Caco-2 (cell line): ENCODE results near the gene PAM. TPM values are rescaled to one million over a fixed set of nuclear protein-coding genes. Genes with fewer than 3 reads are reported as not detected.
A peak's percentile ranks its signal among the peaks of the same experiment; 100 is the strongest.

Experiments used
- BruUV-seq: library from RNA; stranded (reverse); fragments of 400-500 nt; replicated peaks from 2 replicates; lab custom pipeline; 2021; lab: Mats Ljungman, UMichigan
- CTCF ChIA-PET: fragments of 300-600 bp; sonication (Branson Sonifier 250); formaldehyde crosslinking; loops from one replicate; lab custom pipeline; 2022; ENCODE audit warnings: antibody characterized with exemption; lab: Charles Lee
- POLR2A ChIA-PET: fragments of 300-600 bp; sonication (Branson Sonifier 250); formaldehyde crosslinking; loops from one replicate; lab custom pipeline; 2022; ENCODE audit warnings: antibody characterized with exemption; lab: Charles Lee
- DNase-seq, 2 experiments: peaks; one replicate each; pipeline versions ENCODE4 v3.0.0 to v3.0.0-alpha.2; 2020 to 2022
- H3K27me3 ChIP-seq: replicated peaks from 2 replicates; pipeline ENCODE4 v1.6.0; 2011; ENCODE audit warnings: low read length; ENCODE audit not compliant: control insufficient read depth, insufficient read depth
- H3K36me3 ChIP-seq: 2 replicates; pipeline ENCODE4 v1.5.1; 2011; ENCODE audit warnings: low read length; ENCODE audit not compliant: control insufficient read depth, insufficient read depth
- H3K4me1 ChIP-seq: fragments of 250-450 bp; sonication (Bioruptor Pico); 2 replicates; pipeline ENCODE4 v1.5.1; 2020; ENCODE audit warnings: mild to moderate bottlenecking
- H3K4me3 ChIP-seq: 2 replicates; pipeline ENCODE4 v1.5.1; 2011; ENCODE audit warnings: low read depth, mild to moderate bottlenecking, control low read depth, low read length
- H3K9me3 ChIP-seq: fragments of 250-450 bp; sonication (Bioruptor Pico); 2 replicates; pipeline ENCODE4 v1.5.1; 2020; ENCODE audit warnings: mild to moderate bottlenecking, moderate library complexity
- H3K27ac Mint-ChIP-seq: one replicate; pipeline ENCODE4 v1.8.0; 2022; ENCODE audit warnings: mixed read lengths; ENCODE audit not compliant: unreplicated experiment
- H3K27me3 Mint-ChIP-seq: one replicate; pipeline ENCODE4 v1.8.0; 2022; ENCODE audit warnings: mixed read lengths; ENCODE audit not compliant: insufficient read depth, unreplicated experiment
- H3K36me3 Mint-ChIP-seq: one replicate; pipeline ENCODE4 v1.8.0; 2022; ENCODE audit warnings: mild to moderate bottlenecking, mixed read lengths; ENCODE audit not compliant: insufficient read depth, unreplicated experiment
- H3K4me1 Mint-ChIP-seq: one replicate; pipeline ENCODE4 v1.8.0; 2022; ENCODE audit warnings: low read depth, mixed read lengths; ENCODE audit not compliant: unreplicated experiment
- H3K4me3 Mint-ChIP-seq: one replicate; pipeline ENCODE4 v1.8.0; 2022; ENCODE audit warnings: mild to moderate bottlenecking, moderate library complexity, mixed read lengths; ENCODE audit not compliant: unreplicated experiment
- H3K9me3 Mint-ChIP-seq: one replicate; pipeline ENCODE4 v1.8.0; 2022; ENCODE audit warnings: mixed read lengths; ENCODE audit not compliant: unreplicated experiment
- intact Hi-C: fragments of 100-400 bp; cut with micrococcal nuclease; formaldehyde crosslinking; loops from one replicate; pipeline ENCODE4 v1.10.0; 2022; ENCODE audit not compliant: unreplicated experiment
- total RNA-seq: library from RNA; stranded (reverse); gene quantifications from 2 replicates; pipeline ENCODE4 v1.2.3, GENCODE V29; 2022
- TF ChIP-seq, protein P1 (sequence below), 2 experiments: fragments of 200-600 bp in 1 of 2; IDR thresholded peaks; 1 replicate in 1 of 2; 2 replicates in 1 of 2; pipeline versions ENCODE4 v1.5.1 to v1.8.0; 2011 to 2022; ENCODE audit warnings: antibody characterized with exemption in 1 of 2, control low read depth in 1 of 2, inconsistent platforms in 1 of 2, low read depth in 1 of 2, low read length in 1 of 2, mild to moderate bottlenecking in 1 of 2, moderate library complexity in 1 of 2; ENCODE audit not compliant: insufficient read depth in 1 of 2, severe bottlenecking in 1 of 2, unreplicated experiment in 1 of 2

Gene PAM
- total RNA-seq, 1 experiment from 2014 or later: 48.0 TPM

- no peaks in the 10 kb centered on the region for H3K9me3 Mint-ChIP-seq
- intact Hi-C loops: loop anchor here (5.0 kb wide), 2 partner anchors 128 to 212 kb away; no protein-coding TSS in a partner anchor
- TF ChIP-seq, protein P1, sequence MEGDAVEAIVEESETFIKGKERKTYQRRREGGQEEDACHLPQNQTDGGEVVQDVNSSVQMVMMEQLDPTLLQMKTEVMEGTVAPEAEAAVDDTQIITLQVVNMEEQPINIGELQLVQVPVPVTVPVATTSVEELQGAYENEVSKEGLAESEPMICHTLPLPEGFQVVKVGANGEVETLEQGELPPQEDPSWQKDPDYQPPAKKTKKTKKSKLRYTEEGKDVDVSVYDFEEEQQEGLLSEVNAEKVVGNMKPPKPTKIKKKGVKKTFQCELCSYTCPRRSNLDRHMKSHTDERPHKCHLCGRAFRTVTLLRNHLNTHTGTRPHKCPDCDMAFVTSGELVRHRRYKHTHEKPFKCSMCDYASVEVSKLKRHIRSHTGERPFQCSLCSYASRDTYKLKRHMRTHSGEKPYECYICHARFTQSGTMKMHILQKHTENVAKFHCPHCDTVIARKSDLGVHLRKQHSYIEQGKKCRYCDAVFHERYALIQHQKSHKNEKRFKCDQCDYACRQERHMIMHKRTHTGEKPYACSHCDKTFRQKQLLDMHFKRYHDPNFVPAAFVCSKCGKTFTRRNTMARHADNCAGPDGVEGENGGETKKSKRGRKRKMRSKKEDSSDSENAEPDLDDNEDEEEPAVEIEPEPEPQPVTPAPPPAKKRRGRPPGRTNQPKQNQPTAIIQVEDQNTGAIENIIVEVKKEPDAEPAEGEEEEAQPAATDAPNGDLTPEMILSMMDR (IDR thresholded peaks at IDR 0.05; ENCODE audit: insufficient read depth in 1 of 2, low read depth in 1 of 2, low read length in 1 of 2, severe bottlenecking in 1 of 2, unreplicated experiment in 1 of 2): no peak
Measured at GRCh38 chr5:102794047-102794446, 38.9 kb downstream of the PAM start.

DNA sequence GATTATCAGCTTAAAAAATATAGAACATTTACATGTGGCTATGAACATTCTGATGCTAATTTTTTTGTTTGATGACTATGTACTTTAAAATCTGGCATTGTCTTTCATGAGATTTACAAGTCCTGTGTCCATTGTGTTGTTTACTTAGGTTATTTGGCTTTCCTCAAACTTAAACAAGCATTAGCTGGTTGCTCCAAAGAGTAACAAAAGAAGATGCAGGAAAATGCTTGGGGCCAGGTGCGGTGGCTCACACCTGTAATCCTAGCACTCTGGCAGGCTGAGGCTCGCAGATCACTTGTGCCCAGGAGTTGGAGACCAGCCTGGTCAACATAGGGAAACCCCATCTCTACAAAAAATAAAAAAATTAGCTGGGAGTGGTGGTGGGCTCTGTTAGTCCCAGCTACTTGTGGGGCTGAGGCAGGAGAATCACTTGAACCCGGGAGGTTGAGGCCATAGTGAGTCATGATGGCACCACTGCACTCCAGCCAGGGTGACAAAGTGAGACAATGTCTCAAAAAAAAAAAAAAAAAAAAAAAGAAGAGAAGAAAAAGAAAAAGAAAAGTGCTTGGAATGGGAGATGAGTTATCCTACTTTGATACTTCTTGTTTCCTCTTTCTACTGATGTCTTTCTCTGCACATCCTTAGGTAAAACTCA, 39.7 kb downstream of the PAM start:
- Mint-ChIP-seq H3K27ac (no peak overlapping the region), H3K4me1 (peaks cover 14% of the 10 kb centered on the region), H3K36me3 (no peaks in the 10 kb centered on the region), H3K9me3 (no peaks in the 10 kb centered on the region), H3K27me3 (no peaks in the 10 kb centered on the region), H3K4me3 (no peak overlapping the region)
- no peaks in the 10 kb centered on the region for H3K27me3 ChIP-seq
- intact Hi-C loops: loop anchor here (5.0 kb wide), 2 partner anchors 127 to 213 kb away; no protein-coding TSS in a partner anchor
- CTCF ChIA-PET: no interaction called here
- H3K9me3 ChIP-seq: no peaks in the 10 kb centered on the region
- no TSS peak for BruUV-seq
- TF ChIP-seq, protein P1 (IDR thresholded peaks at IDR 0.05; ENCODE audit: insufficient read depth in 1 of 2, low read depth in 1 of 2, low read length in 1 of 2, severe bottlenecking in 1 of 2, unreplicated experiment in 1 of 2): no peak
- peaks cover 39% of the 10 kb centered on the region for H3K4me1 ChIP-seq
- no peak overlapping the region for H3K4me3 ChIP-seq
- POLR2A ChIA-PET: no interaction called here
- DNase-seq: peak in 1 of 2 experiments; percentile 3
- no peaks in the 10 kb centered on the region for H3K36me3 ChIP-seq

More at GRCh38 chr5:102794047-102794446, 38.9 kb downstream of the PAM start:
- ChIA-PET CTCF (no interaction called here), POLR2A (no interaction called here)
- H3K27ac Mint-ChIP-seq: no peak overlapping the region
- peaks cover 14% of the 10 kb centered on the region for H3K4me1 Mint-ChIP-seq
- H3K27me3 Mint-ChIP-seq: no peaks in the 10 kb centered on the region
- peaks cover 39% of the 10 kb centered on the region for H3K4me1 ChIP-seq
- DNase-seq: no peak
- H3K4me3 ChIP-seq: no peak overlapping the region
- no peaks in the 10 kb centered on the region for H3K9me3 ChIP-seq
- no TSS peak for BruUV-seq
- no peaks in the 10 kb centered on the region for H3K27me3 ChIP-seq
- no peak overlapping the region for H3K4me3 Mint-ChIP-seq
- no peaks in the 10 kb centered on the region for H3K36me3 Mint-ChIP-seq
- no peaks in the 10 kb centered on the region for H3K36me3 ChIP-seq

GRCh38 chr5:102795526-102795925, 40.4 kb downstream of the PAM start:
- Mint-ChIP-seq H3K27me3 (no peaks in the 10 kb centered on the region), H3K36me3 (no peaks in the 10 kb centered on the region), H3K27ac (no peak overlapping the region), H3K4me1 (peaks cover 14% of the 10 kb centered on the region), H3K4me3 (no peak overlapping the region), H3K9me3 (no peaks in the 10 kb centered on the region)
- CTCF ChIA-PET: no interaction called here
- POLR2A ChIA-PET: no interaction called here
- TF ChIP-seq, protein P1 (IDR thresholded peaks at IDR 0.05; ENCODE audit: insufficient read depth in 1 of 2, low read depth in 1 of 2, low read length in 1 of 2, severe bottlenecking in 1 of 2, unreplicated experiment in 1 of 2): no peak
- BruUV-seq: no TSS peak
- H3K4me3 ChIP-seq: no peak overlapping the region
- intact Hi-C loops: no loop called here
- H3K36me3 ChIP-seq: no peaks in the 10 kb centered on the region
- H3K27me3 ChIP-seq: no peaks in the 10 kb centered on the region
- H3K9me3 ChIP-seq: no peaks in the 10 kb centered on the region
- DNase-seq: no peak
- H3K4me1 ChIP-seq: peaks cover 39% of the 10 kb centered on the region
